Stimulated activated CD8-positive, alpha-beta memory T cell treated with anti-CD3 and anti-CD28 coated beads, Interleukin-15, amount 100 ng/mL, for 1 hour (primary cell): ENCODE data around the gene GABRB1.
"Not testable (repeated sequence)": the region's sequence is repeated elsewhere in the genome, so short reads cannot be mapped to it uniquely, and the experiment has no call there.

Experiments
- DNase-seq: peaks from one replicate; pipeline ENCODE4 v3.0.0-alpha.2; 2020; ENCODE audit warnings: low read depth

The GABRB1 gene

DNA sequence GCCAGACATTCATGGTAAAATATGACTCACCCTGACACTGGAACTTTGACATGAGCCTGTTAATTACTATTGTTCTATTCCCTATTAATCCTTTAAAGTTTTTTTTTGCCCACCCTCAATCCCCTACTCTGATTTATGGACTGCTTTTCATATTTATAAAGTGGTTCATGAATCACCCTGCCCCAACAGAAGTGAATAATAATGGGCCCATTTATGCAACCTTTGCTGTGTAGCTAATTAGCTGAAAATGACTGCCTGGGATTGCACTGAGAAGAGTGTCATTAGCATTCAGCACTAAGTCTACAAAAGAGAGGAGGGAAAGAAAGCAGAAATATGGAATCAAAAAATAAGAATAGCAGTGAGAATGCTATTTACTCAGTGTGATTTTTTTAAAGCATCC lies 277.8 kb downstream of the GABRB1 start:
- DNase-seq = no peak

DNA sequence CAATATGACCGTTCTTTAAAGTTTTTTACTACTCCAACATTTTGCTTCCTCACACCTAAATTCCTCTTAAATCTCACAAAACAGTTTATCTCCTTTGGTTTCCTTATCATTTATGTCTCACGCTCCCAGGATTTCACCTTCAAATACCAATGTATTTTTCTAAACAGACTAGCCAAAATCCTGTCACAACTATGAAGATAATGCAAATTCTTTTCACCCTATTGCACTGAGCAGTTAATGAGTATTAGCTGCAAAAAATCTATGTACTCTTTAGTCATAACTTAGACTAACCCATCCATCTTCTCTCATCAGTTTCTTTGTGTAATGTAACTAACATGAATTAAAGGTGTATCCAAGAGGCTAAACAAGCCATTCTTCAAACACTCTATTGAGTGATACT lies 280.8 kb downstream of the GABRB1 start:
- DNase-seq = no peak

DNA sequence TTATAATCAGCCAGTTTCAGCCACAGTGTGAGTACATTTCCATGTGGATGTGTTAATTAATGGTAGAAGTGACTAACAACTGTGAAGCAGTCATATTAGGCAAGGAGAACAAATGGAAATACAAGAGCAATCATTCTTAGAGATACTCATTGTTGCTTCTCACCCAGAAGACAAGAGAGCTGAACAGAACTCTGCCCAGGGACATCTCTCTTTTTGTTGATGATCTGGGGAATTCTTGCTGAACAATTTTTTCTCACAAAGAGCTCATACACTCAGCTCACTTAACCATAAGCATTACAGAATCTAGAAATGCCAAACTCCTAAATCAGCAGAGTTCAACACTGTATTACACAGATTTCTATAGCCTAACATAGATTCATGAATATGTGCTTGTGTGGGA lies 282.0 kb downstream of the GABRB1 start:
- no peak for DNase-seq

GRCh38 chr4:47315346-47315745 lies 284.0 kb downstream of the GABRB1 start:
- no peak for DNase-seq

DNA sequence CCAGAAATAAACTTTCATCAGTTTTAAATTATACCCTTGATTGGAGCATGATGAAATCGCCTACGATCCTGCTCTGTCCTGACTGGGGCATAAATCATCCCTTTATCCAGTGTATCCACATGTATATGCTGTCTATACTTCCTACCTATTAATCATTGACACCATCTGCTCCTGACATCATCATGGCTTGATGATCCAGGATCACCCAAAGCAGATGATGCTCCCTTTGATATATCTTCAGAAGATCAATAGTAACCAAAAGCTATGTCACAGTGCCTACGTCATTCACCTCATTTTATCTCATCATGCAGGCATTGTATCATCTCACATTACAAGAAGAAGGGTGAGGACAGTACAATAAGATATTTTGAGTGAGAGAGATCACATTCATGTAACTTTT lies 294.7 kb downstream of the GABRB1 start:
- DNase-seq = no peak

DNA sequence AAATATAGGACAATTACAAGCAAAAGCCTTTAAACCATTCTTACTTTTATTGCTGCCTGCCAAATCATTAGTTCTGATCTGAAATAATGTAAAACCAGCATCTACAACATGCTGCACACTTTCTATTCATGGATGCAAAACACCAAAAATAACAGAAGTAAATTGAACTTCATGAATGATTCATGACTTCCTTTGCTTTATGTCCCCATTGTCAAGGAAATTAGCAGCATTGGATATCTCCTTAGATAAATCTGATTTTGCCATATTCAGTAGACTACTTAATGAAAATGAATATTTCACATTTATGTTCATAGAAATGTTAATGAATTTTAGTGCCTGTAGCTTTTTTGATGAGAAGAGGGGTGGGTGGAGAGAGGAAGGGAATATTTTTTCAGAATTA lies 299.5 kb downstream of the GABRB1 start:
- no peak for DNase-seq

GRCh38 chr4:47334652-47335051 lies 303.3 kb downstream of the GABRB1 start:
- no peak for DNase-seq

DNA sequence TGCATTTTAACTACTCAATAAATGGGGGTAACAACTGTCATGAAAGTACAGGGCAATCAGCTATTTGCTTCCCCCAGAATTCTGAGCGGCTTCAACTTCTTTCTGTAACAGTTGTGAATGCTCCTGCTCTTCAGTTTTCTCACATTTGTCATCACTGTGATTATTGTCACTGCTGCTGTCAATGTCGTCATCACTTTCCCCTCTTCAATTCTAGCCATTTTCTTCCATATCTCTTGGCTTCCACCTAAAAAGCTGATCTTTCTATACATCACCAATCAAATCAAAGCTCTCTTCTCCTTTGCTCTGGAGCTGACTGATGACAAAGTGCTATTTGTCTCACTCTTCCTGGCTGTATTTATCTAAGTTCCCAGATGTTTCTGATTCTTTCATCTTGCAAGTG lies 306.5 kb downstream of the GABRB1 start:
- no peak for DNase-seq

GRCh38 chr4:47340914-47341313 lies 309.5 kb downstream of the GABRB1 start:
- no peak for DNase-seq

DNA sequence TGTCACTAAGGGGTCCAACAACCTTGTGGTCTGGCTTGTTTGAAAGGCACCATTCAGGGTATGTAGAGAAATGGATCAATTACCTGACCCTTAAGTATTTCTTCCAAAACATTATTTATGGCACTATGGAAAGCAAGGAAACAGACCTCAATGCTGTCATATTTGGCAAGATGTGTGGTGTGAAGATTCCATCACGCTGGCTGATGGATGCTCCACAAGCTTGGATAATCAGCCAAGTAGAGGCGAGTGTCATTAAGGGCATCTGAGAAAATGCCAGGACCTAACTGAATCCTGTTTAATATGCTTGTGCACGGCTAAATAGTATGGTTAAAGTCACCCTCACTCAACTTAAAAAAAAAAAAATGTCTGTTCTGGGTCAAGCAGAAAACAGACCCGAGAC lies 311.4 kb downstream of the GABRB1 start:
- no peak for DNase-seq

DNA sequence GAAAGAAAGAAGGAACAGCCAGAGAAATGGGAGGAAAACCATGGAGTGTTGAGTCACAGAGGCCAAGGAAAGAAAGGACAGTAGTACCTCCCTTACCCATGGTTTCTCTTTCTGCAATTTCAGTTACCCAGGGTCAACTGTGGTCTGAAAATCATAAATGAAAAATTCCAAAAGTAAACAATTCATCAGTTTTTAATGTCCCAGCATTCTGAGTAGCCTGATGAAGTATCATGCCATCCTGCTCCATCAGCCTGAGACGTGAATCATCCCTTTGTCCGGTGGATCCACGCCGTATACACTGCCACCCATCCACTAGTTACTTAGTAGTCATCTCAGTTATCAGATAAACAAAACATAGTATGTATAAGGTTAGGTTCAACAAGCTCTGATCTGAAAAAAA lies 318.0 kb downstream of the GABRB1 start:
- DNase-seq = no peak

DNA sequence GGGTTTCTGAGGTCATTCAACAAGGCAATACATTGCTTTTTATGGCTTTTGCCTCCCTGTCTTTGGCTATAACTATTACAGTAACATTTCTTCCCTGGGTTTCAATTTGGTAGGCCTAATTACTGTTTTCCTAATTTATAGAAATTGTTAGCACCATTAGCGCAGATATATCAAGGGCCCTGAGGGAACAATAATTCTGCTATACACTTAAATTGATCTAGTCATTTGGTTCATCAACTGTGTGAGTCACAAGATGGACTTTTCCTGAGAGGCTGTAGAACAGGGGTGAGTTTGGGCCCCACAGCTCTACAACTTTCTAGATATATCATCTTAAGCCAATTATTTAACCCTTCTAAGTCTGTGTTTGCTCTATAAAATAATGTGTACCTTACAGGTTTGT lies 324.2 kb downstream of the GABRB1 start:
- DNase-seq = no peak

GRCh38 chr4:47359891-47360290 lies 328.5 kb downstream of the GABRB1 start:
- no peak for DNase-seq

DNA sequence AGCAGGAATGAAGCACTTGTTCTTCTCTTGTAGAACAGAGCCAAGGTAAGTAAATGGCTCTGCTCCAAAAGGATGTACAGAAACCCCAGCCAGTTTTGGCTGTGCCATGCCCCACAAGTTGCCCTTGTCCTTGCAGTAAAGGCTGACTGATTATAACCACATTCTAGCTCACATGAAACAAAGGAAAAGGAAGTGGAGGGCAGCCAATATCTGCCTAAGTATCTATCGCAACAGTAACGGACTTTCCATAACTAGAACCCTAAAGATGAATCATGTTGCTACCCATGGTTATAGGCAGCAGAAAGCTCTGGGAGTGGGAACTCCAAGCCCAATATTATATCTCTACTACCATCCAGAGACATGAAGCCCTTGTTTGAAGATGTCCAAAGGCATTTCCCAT lies 336.4 kb downstream of the GABRB1 start:
- no peak for DNase-seq

DNA sequence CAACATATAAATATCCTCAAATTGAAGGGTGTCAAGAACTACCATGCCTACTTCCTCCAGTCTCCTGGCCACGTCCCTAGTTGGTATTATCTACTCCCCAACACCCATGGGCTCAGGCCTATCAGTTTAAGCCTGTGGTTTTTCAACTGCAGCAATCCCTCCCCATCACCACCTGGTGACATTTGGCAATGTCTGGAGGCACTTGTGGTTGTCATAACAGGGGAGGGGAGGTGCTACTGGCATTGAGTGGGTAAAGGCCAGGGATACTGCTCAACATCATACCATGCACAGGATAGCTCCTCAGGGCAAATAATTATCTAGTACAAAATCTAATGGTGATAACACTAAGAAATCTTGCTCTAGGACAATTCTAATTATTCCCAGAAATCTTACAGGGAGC lies 336.8 kb downstream of the GABRB1 start:
- no peak for DNase-seq

DNA sequence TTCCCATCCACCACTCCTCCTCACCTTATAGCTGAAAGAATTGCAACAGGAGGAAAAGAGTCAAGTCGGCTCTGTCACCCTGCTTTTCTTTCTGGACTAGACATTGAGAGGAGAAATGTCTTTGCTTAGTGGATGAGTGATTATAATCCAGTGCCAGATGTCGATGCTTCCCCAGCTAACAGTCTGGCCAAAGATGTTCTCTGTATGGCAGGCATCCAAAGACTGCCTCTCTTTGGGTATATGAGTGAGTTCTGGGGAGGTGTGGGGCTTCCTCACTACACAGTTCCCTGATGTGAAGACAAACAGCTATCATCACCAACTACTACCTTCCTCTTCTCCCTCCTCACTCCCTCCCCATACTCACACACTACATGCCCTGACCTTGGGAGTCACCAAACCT lies 341.2 kb downstream of the GABRB1 start:
- DNase-seq = no peak

GRCh38 chr4:47373174-47373573 lies 341.8 kb downstream of the GABRB1 start:
- DNase-seq = no peak

DNA sequence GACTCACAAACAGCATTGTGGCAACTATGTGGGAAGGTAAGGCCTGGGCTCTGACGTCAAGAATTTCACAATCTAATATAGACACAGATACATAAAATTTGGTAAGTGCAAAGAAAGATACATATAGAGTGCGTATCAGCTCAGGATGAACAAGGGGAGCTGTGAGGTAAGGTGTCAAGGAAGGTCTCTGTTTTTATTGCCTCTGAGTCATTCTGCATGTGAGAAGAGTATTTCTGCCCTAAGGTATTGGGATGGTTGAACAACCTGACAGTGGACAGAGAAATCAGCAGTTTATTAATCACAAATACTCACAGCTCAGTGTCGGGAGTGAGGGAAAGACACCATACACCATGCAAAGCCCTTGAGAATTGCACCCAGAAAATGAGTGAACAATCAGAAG lies 342.3 kb downstream of the GABRB1 start:
- no peak for DNase-seq

DNA sequence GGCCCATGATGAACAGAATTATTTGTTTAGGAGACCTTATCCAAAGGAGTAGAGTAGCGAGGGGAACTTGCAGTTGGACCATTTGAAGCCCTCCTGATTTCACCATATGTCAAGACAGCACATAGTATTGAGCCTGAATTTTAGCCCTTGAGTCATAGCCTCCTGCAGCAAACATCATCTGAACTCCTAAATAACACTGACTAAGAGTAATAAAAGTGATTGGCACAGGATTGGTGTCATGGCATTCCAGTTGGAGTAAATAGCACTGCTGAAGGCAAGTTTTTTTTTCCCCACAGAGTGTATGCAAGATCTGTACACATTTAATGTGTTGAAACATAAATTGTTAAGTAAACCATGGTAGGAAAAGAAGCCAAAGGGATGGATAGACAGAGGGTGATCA lies 343.1 kb downstream of the GABRB1 start:
- DNase-seq = no peak

- not testable (repeated sequence) for DNase-seq
Measured at GRCh38 chr4:47378021-47378530, 346.7 kb downstream of the GABRB1 start.

DNA sequence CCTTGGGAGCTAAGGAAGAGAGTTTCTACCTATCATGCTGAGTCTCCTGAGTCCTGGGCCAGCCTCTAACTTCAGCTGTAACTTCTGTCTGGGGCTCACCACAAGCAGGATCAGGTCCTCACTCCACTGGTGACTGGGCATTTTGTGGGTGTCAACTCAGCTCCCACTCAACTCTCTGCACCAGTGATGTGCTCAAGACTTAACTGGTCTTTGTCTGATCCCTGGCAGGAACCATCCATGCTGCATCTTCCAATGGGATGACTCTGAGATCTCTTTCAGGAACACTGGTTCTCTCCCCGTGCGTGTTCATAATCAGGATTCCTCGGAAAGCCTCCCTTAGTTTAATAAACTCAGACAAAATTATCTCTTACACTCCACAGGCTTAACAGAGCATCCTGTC lies 349.8 kb downstream of the GABRB1 start:
- DNase-seq = no peak

DNA sequence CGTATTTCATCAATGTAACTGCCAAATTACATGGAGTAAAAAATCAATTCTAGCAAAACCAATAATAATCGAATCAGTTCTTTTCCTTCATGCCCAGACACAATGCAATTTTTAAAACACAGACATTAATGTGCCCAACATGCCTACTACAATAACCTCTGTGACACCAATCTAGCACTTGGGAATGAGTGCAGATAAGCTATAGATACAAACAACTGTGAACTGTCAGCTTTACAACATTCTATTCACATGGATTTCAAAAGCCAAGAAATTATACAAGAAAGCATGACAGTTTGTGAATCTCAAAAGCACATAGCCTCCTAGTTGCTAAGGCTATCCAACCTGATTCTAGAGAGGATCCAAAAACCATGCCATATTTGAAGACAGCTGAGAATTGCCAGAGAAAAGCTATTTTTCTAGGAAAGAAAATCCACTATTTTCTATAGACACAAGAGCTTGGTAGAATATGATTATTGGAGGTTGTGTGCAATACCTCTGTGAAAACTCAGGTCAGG lies 351.5 kb downstream of the GABRB1 start:
- no peak for DNase-seq

DNA sequence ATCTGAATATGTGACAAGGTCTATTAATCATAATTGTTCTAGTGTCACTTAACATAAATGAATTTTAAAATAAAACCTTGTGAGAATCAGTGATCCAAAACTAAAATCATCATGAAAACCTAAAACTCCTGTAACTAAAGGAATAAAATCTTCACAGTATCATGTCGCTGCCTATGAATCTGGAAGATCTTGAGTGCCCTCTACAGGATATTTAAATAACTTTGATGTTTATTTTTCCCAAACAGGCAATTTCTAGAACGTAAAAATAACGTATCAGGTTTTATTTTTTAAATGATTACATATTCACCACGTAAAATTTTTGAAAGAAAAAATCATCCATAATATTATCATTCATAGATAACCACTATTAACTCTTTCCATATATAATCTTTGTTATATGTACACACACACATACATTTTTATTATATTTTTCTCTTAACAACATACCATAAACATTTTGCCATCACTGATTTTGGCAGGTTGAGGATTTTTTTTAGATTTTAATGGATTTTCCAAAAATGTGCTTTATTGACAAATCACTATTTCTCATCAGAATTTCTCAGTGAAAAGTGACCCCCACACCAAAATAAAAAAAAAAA lies 352.6 kb downstream of the GABRB1 start:
- no peak for DNase-seq

GRCh38 chr4:47386146-47386545 lies 354.8 kb downstream of the GABRB1 start:
- DNase-seq = no peak
